GM12878 (cell line): ENCODE data around the gene HOMER2. TPM values are rescaled to one million over a fixed set of nuclear protein-coding genes. Genes with fewer than 3 reads are reported as not detected.
A peak's percentile ranks its signal among the peaks of the same experiment; 100 is the strongest.

ENCODE experiments used
- ATAC-seq: fragments of 200-7000 bp; cut with Tn5 transposase; 3 replicates; pipeline ENCODE4 v1.9.1; 2020; ENCODE audit warnings: mild to moderate bottlenecking, moderate library complexity
- BruUV-seq: library from RNA; stranded (reverse); fragments of 400-500 nt; replicated peaks from 2 replicates; lab custom pipeline; 2021; lab: Mats Ljungman, UMichigan
- CTCF ChIA-PET: fragments of 300-600 bp; sonication (Branson Sonifier 250); formaldehyde crosslinking; extraction: SDS; loops from one replicate; lab custom pipeline; 2021; ENCODE audit warnings: inconsistent platforms; lab: Yijun Ruan, JAX
- POLR2A ChIA-PET: fragments of 350-600 bp; formaldehyde crosslinking; extraction: SDS; loops from one replicate; lab custom pipeline; 2021; ENCODE audit warnings: inconsistent platforms; lab: Charles Lee
- RAD21 ChIA-PET: fragments of 300-600 bp; sonication (Branson Sonifier 250); formaldehyde crosslinking; loops from one replicate; lab custom pipeline; 2023; ENCODE audit warnings: antibody characterized with exemption; ENCODE audit not compliant: unreplicated experiment; lab: Charles Lee
- SMC1A ChIA-PET: fragments of 300-600 bp; sonication (Branson Sonifier 250); formaldehyde crosslinking; loops from one replicate; lab custom pipeline; 2023; ENCODE audit not compliant: unreplicated experiment, uncharacterized antibody; lab: Charles Lee
- DNase-seq: peaks from one replicate; pipeline ENCODE4 v3.0.0-alpha.2; 2011; ENCODE audit warnings: low read depth, low spot score
- FAIRE-seq: peaks from 3 replicates; lab custom pipeline; 2011; peaks lifted over from hg19 to GRCh38; lab: Jason Lieb, UNC
- H2AFZ ChIP-seq: 2 replicates; pipeline ENCODE4 v1.6.0; 2011; ENCODE audit warnings: low read depth, low read length, control low read depth; ENCODE audit not compliant: control insufficient read depth
- H3K27ac ChIP-seq: 2 replicates; pipeline ENCODE4 v1.5.1; 2011; ENCODE audit warnings: control low read depth; ENCODE audit not compliant: control insufficient read depth, insufficient read depth
- H3K27me3 ChIP-seq, 2 experiments: replicated peaks in 1 of 2; 2 replicates each; pipeline versions ENCODE4 v1.6.0 to v1.6.1; 2011; ENCODE audit warnings: low read length in 1 of 2; ENCODE audit not compliant: control insufficient read depth in 2 of 2, insufficient read depth in 2 of 2
- H3K36me3 ChIP-seq, 2 experiments: 2 replicates each; pipeline ENCODE4 v1.5.1; 2011; ENCODE audit warnings: low read length in 1 of 2; ENCODE audit not compliant: control insufficient read depth in 2 of 2, insufficient read depth in 2 of 2
- H3K4me1 ChIP-seq: 2 replicates; pipeline ENCODE4 v1.6.1; 2011; ENCODE audit warnings: mild to moderate bottlenecking, low read length, moderate library complexity, mixed read lengths; ENCODE audit not compliant: control insufficient read depth, insufficient read depth
- H3K4me2 ChIP-seq: 2 replicates; pipeline ENCODE4 v1.6.0; 2011; ENCODE audit warnings: control low read depth; ENCODE audit not compliant: control insufficient read depth, insufficient read depth
- H3K4me3 ChIP-seq: fragments of 200-600 bp; sonication (generic); 2 replicates; pipeline ENCODE4 v1.5.1; 2016
- H3K79me2 ChIP-seq: 2 replicates; pipeline ENCODE4 v1.6.0; 2011; ENCODE audit warnings: low read length; ENCODE audit not compliant: control insufficient read depth, insufficient read depth
- H3K9ac ChIP-seq: 2 replicates; pipeline ENCODE4 v1.8.0; 2011; ENCODE audit warnings: low read length, control low read depth, mixed read lengths; ENCODE audit not compliant: control insufficient read depth, insufficient read depth
- H3K9me3 ChIP-seq: replicated peaks from 3 replicates; pipeline ENCODE4 v1.5.1; 2011; ENCODE audit warnings: mild to moderate bottlenecking, low read length; ENCODE audit not compliant: control insufficient read depth, insufficient read depth
- H4K20me1 ChIP-seq: 2 replicates; pipeline ENCODE4 v1.6.0; 2011; ENCODE audit not compliant: control insufficient read depth, insufficient read depth
- BRCA1 ChIP-seq: IDR thresholded peaks from 2 replicates; pipeline ENCODE4 v1.6.1; 2011; ENCODE audit warnings: low read depth, low read length, improper control_type of control experiment
- CBFB ChIP-seq: IDR thresholded peaks from 2 replicates; pipeline ENCODE4 v1.6.1; 2016; ENCODE audit warnings: antibody characterized with exemption, low read depth
- CHD2 ChIP-seq: IDR thresholded peaks from 2 replicates; pipeline ENCODE4 v1.6.1; 2011; ENCODE audit warnings: low read depth, low read length, improper control_type of control experiment, borderline replicate concordance
- HCFC1 ChIP-seq: fragments of 150-350 bp; IDR thresholded peaks from 2 replicates; pipeline ENCODE4 v1.6.1; 2014; ENCODE audit warnings: low read length
- KAT2A ChIP-seq: conservative IDR thresholded peaks from 2 replicates; pipeline ENCODE4 v1.6.1; 2011; ENCODE audit warnings: low read depth, low read length; ENCODE audit not compliant: control insufficient read depth
- MEF2B ChIP-seq: fragments of 450-650 bp; IDR thresholded peaks from 2 replicates; pipeline ENCODE4 v1.6.1; 2018; ENCODE audit warnings: mild to moderate bottlenecking, moderate library complexity; ENCODE audit not compliant: partially characterized antibody, poor library complexity, severe bottlenecking
- MYB ChIP-seq: fragments of 150-350 bp; IDR thresholded peaks from 2 replicates; pipeline ENCODE4 v1.6.1; 2014; ENCODE audit warnings: mild to moderate bottlenecking, low read depth, low read length, borderline replicate concordance
- NFYB ChIP-seq: IDR thresholded peaks from 2 replicates; pipeline ENCODE4 v1.6.1; 2011; ENCODE audit warnings: low read depth, mild to moderate bottlenecking, low read length, improper control_type of control experiment, moderate library complexity; ENCODE audit not compliant: insufficient read depth
- RFX5 ChIP-seq: IDR thresholded peaks from 2 replicates; pipeline ENCODE4 v1.6.1; 2011; ENCODE audit warnings: low read depth, low read length, improper control_type of control experiment
- SKIL ChIP-seq: fragments of 450-650 bp; IDR thresholded peaks from 2 replicates; pipeline ENCODE4 v1.6.1; 2017; ENCODE audit warnings: mild to moderate bottlenecking, low read depth, inconsistent platforms; ENCODE audit not compliant: poor library complexity, severe bottlenecking
- SMAD1 ChIP-seq: fragments of 450-650 bp; IDR thresholded peaks from 2 replicates; pipeline ENCODE4 v1.6.1; 2018; ENCODE audit warnings: mild to moderate bottlenecking, low read depth; ENCODE audit not compliant: partially characterized antibody
- STAT3 ChIP-seq: IDR thresholded peaks from 2 replicates; pipeline ENCODE4 v1.6.1; 2011; ENCODE audit warnings: low read depth, low read length, improper control_type of control experiment
- SUPT20H ChIP-seq: IDR thresholded peaks from 2 replicates; pipeline ENCODE4 v1.6.1; 2011; ENCODE audit warnings: low read depth, mild to moderate bottlenecking, low read length, moderate library complexity, borderline replicate concordance; ENCODE audit not compliant: control insufficient read depth
- TBL1XR1 ChIP-seq: IDR thresholded peaks from 2 replicates; pipeline ENCODE4 v1.6.1; 2012; ENCODE audit warnings: low read depth, low read length, improper control_type of control experiment
- TCF3 ChIP-seq: IDR thresholded peaks from 2 replicates; pipeline ENCODE4 v1.6.1; 2012; ENCODE audit warnings: low read depth, mild to moderate bottlenecking, low read length, borderline replicate concordance; ENCODE audit not compliant: insufficient read depth
- ZSCAN29 ChIP-seq: fragments of 450-650 bp; IDR thresholded peaks from 2 replicates; pipeline ENCODE4 v1.6.1; 2017; ENCODE audit warnings: mild to moderate bottlenecking, moderate library complexity
- WGBS: methylation state at CpG from one replicate; pipeline ENCODE4 v1.1.6; 2016; ENCODE audit warnings: low lambda C conversion rate; ENCODE audit not compliant: insufficient replicate concordance, insufficient coverage; ENCODE audit errors: missing lambda C conversion rate; 5-methylcytosine and 5-hydroxymethylcytosine counted together
- in situ Hi-C: fragments of 300-500 bp; cut with MboI; formaldehyde crosslinking; loops from 9 replicates; pipeline ENCODE4 v1.14.3; 2018; ENCODE audit warnings: mixed read lengths
- intact Hi-C: fragments of 100-400 bp; cut with micrococcal nuclease; formaldehyde crosslinking; loops from one replicate; pipeline ENCODE4 v1.14.2; 2022; ENCODE audit not compliant: unreplicated experiment
- polyA plus RNA-seq, 11 experiments: library from polyadenylated mRNA; depleted of rRNA in 4 of 11; unstranded in 6 of 11; stranded (reverse) in 5 of 11; fragments of >200 nt; fragmentation: Nextera tagmentation in 4 of 11; fragmentation: Illumina TruSeq in 1 of 11; extraction: Ambion mirVana in 4 of 11; extraction: Trizol in 1 of 11; gene quantifications; 1 replicate in 1 of 11; 2 replicates in 10 of 11; pipeline versions ENCODE4 v1.2.1 to v1.2.3, GENCODE V29; 2011 to 2016; ENCODE audit warnings: inconsistent platforms in 2 of 11, missing spikeins in 2 of 11, low read depth in 1 of 11
- total RNA-seq, 4 experiments: library from RNA; depleted of rRNA in 3 of 4; stranded (reverse); fragments of >200 nt in 3 of 4; fragmentation: Illumina TruSeq in 1 of 4; extraction: Trizol in 1 of 4; gene quantifications; 2 replicates each; pipeline versions ENCODE4 v1.2.1 to v1.2.3, GENCODE V29; 2013 to 2021
- TF ChIP-seq, protein P1 (sequence below): IDR thresholded peaks from 2 replicates; pipeline ENCODE4 v1.6.1; 2011; ENCODE audit warnings: borderline replicate concordance, low read depth, mild to moderate bottlenecking, moderate library complexity, mixed read lengths, low read length; ENCODE audit not compliant: insufficient read depth; ENCODE audit errors: extremely low read length
- TF ChIP-seq, protein P2 (sequence below): fragments of 450-650 bp; IDR thresholded peaks from 2 replicates; pipeline ENCODE4 v1.6.1; 2017; ENCODE audit warnings: low read depth, mild to moderate bottlenecking, moderate library complexity

The HOMER2 gene
- total and polyA plus RNA-seq, 10 of the 15 experiments (the other 5 are each of a cell fraction or from before 2014, with no cell fraction given): 0.60 to 5.0 (median 1.8) TPM

DNA sequence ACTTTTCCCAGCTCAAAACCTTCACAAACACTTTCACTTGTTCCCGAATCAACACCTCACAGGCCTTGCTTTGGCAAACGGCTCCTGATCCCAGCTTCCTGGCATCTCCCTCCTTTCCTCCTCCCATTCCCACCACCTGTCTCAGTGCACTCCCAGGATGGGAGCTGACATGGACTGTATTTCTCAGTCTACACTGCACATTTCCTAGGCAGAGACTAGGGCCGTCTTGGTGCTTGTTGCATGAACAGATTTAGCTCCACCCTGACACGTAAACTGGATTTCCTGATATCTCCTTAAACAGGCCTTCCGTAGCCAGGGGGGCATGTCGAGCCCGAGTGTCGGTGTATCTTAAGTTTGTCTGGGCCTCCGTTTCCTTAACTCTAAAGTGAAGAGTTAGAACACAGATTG, 143.9 kb downstream of the HOMER2 start:
- RAD21 ChIA-PET: interaction anchor here (0.6 to 1.9 kb wide), 3 partner anchors 24 to 198 kb away, joined by 3 to 5 read pairs (median 3); no protein-coding TSS in a partner anchor
- DNase-seq (no peak), FAIRE-seq (no peak), ATAC-seq (no peak)
- no peaks in the 10 kb centered on the region for H3K9me3 ChIP-seq
- no peak overlapping the region for H3K9ac ChIP-seq
- SMC1A ChIA-PET: interaction anchor here (0.9 to 6.3 kb wide), 3 partner anchors 11 to 58 kb away, joined by 3 to 39 read pairs (median 3); no protein-coding TSS in a partner anchor
- peaks cover 0 to 4% of the 10 kb centered on the region in 2 experiments; a peak in 2 of 4 replicates for H3K36me3 ChIP-seq
- no TSS peak for BruUV-seq
- CTCF ChIA-PET: interaction anchor here (0.9 to 1.5 kb wide), 3 partner anchors 58 to 267 kb away, joined by 3 to 4 read pairs (median 3); partner anchors contain the start of gene C15orf40
- POLR2A ChIA-PET: interaction anchor here (0.6 to 1.7 kb wide), 2 partner anchors 34 to 59 kb away, joined by 4 to 5 read pairs; no protein-coding TSS in a partner anchor
- peak overlapping the region; percentile 45 for H2AFZ ChIP-seq
- intact Hi-C loops (no loop called here), in situ Hi-C loops (loop anchor here (10.0 kb wide), 1 partner anchor 264 kb away; the partner anchor contains the start of gene RPS17)
- H3K4me3 ChIP-seq: peak overlapping the region; percentile 35; the same call in 1 of the 2 replicates
- peak overlapping the region; percentile 41 for H3K27ac ChIP-seq
- peaks cover 32% of the 10 kb centered on the region for H3K4me1 ChIP-seq
- no peaks in the 10 kb centered on the region for H3K27me3 ChIP-seq
- peaks cover 33% of the 10 kb centered on the region for H3K79me2 ChIP-seq
- H4K20me1 ChIP-seq: no peaks in the 10 kb centered on the region
- WGBS: 2% methylated on average over 9 of the region's 9 CpGs
- peak overlapping the region; percentile 39 for H3K4me2 ChIP-seq
- no peak for TF ChIP-seq BRCA1
- TF ChIP-seq CBFB: no peak
- no peak for TF ChIP-seq MYB
- TF ChIP-seq KAT2A: no peak
- no peak for TF ChIP-seq RFX5
- TF ChIP-seq SKIL: no peak
- no peak for TF ChIP-seq TCF3
- TF ChIP-seq ZSCAN29: no peak
- TF ChIP-seq, protein P1, sequence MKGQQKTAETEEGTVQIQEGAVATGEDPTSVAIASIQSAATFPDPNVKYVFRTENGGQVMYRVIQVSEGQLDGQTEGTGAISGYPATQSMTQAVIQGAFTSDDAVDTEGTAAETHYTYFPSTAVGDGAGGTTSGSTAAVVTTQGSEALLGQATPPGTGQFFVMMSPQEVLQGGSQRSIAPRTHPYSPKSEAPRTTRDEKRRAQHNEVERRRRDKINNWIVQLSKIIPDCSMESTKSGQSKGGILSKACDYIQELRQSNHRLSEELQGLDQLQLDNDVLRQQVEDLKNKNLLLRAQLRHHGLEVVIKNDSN: no peak
- no peak for TF ChIP-seq STAT3
- TF ChIP-seq TBL1XR1: no peak
- TF ChIP-seq, protein P2, sequence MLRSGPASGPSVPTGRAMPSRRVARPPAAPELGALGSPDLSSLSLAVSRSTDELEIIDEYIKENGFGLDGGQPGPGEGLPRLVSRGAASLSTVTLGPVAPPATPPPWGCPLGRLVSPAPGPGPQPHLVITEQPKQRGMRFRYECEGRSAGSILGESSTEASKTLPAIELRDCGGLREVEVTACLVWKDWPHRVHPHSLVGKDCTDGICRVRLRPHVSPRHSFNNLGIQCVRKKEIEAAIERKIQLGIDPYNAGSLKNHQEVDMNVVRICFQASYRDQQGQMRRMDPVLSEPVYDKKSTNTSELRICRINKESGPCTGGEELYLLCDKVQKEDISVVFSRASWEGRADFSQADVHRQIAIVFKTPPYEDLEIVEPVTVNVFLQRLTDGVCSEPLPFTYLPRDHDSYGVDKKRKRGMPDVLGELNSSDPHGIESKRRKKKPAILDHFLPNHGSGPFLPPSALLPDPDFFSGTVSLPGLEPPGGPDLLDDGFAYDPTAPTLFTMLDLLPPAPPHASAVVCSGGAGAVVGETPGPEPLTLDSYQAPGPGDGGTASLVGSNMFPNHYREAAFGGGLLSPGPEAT: no peak
- TF ChIP-seq CHD2: no peak
- TF ChIP-seq HCFC1: no peak
- no peak for TF ChIP-seq NFYB
- TF ChIP-seq MEF2B: no peak
- TF ChIP-seq SUPT20H: no peak
- TF ChIP-seq SMAD1: no peak
